Activated T-cell treated with anti-CD3 and anti-CD28 coated beads, Interleukin-2, amount 50 U/mL, for 24 hours (primary cell): ENCODE results near the gene STARD3NL.
"Not testable (repeated sequence)": the region's sequence is repeated elsewhere in the genome, so short reads cannot be mapped to it uniquely, and the experiment has no call there.

ENCODE experiments used
- DNase-seq: peaks from one replicate; pipeline ENCODE4 v3.0.0-alpha.2; 2020
- H3K27ac Mint-ChIP-seq: 2 replicates; pipeline ENCODE4 v1.8.0; 2020; ENCODE audit warnings: mild to moderate bottlenecking, mixed read lengths
- H3K27me3 Mint-ChIP-seq: 2 replicates; pipeline ENCODE4 v1.8.0; 2020; ENCODE audit warnings: mixed read lengths
- H3K36me3 Mint-ChIP-seq: 2 replicates; pipeline ENCODE4 v1.8.0; 2020; ENCODE audit warnings: low read depth, mixed read lengths
- H3K4me1 Mint-ChIP-seq: 2 replicates; pipeline ENCODE4 v1.8.0; 2020; ENCODE audit warnings: low read depth, mixed read lengths
- H3K4me3 Mint-ChIP-seq: 2 replicates; pipeline ENCODE4 v1.8.0; 2020; ENCODE audit warnings: mild to moderate bottlenecking, moderate library complexity, mixed read lengths
- H3K9me3 Mint-ChIP-seq: 2 replicates; pipeline ENCODE4 v1.8.0; 2020; ENCODE audit warnings: mixed read lengths

Gene STARD3NL

DNA sequence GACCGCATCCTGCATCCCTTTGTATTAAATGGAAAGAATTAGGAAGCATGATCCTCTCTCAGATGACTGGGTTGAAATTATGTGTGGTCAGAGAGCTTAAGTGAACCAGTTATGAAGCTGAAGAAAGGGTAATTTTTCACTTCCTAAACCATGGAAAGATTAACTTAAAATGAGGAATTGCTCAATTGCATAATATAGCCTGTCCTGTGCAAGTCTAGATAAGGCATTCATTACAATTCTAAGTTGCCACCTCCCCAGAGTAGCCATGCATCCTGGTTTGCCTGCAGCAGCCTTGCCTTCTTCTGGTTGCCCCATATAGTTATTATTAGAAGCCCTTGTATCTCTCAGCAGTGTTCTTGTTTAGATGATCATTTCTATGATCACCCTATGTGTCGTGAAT is 45.3 kb downstream of the STARD3NL start:
- Mint-ChIP-seq H3K27me3 (no peaks in the 10 kb centered on the region), H3K27ac (no peak overlapping the region), H3K36me3 (peaks cover 61% of the 10 kb centered on the region), H3K4me1 (peaks cover 32% of the 10 kb centered on the region), H3K4me3 (no peak overlapping the region), H3K9me3 (no peaks in the 10 kb centered on the region)
- no peak for DNase-seq

- Mint-ChIP-seq H3K4me1 (peaks cover 36% of the 10 kb centered on the region), H3K4me3 (no peak overlapping the region), H3K36me3 (peaks cover 65% of the 10 kb centered on the region), H3K27ac (peak overlapping the region; percentile 29), H3K9me3 (no peaks in the 10 kb centered on the region), H3K27me3 (no peaks in the 10 kb centered on the region)
- no peak for DNase-seq
Measured at GRCh38 chr7:38224392-38224791, 46.3 kb downstream of the STARD3NL start.

GRCh38 chr7:38229386-38229785 is 51.3 kb downstream of the STARD3NL start:
- no peak overlapping the region for H3K4me3 Mint-ChIP-seq
- peaks cover 55% of the 10 kb centered on the region for H3K4me1 Mint-ChIP-seq
- no peak overlapping the region for H3K27ac Mint-ChIP-seq
- DNase-seq: no peak
- H3K36me3 Mint-ChIP-seq: peaks cover 50% of the 10 kb centered on the region
- H3K27me3 Mint-ChIP-seq: no peaks in the 10 kb centered on the region
- no peaks in the 10 kb centered on the region for H3K9me3 Mint-ChIP-seq

- Mint-ChIP-seq H3K4me1 (peaks cover 59% of the 10 kb centered on the region), H3K36me3 (peaks cover 47% of the 10 kb centered on the region), H3K27ac (no peak overlapping the region), H3K27me3 (no peaks in the 10 kb centered on the region), H3K4me3 (no peak overlapping the region), H3K9me3 (no peaks in the 10 kb centered on the region)
- DNase-seq: no peak
Measured at GRCh38 chr7:38229884-38230642, 52.0 kb downstream of the STARD3NL start.

DNA sequence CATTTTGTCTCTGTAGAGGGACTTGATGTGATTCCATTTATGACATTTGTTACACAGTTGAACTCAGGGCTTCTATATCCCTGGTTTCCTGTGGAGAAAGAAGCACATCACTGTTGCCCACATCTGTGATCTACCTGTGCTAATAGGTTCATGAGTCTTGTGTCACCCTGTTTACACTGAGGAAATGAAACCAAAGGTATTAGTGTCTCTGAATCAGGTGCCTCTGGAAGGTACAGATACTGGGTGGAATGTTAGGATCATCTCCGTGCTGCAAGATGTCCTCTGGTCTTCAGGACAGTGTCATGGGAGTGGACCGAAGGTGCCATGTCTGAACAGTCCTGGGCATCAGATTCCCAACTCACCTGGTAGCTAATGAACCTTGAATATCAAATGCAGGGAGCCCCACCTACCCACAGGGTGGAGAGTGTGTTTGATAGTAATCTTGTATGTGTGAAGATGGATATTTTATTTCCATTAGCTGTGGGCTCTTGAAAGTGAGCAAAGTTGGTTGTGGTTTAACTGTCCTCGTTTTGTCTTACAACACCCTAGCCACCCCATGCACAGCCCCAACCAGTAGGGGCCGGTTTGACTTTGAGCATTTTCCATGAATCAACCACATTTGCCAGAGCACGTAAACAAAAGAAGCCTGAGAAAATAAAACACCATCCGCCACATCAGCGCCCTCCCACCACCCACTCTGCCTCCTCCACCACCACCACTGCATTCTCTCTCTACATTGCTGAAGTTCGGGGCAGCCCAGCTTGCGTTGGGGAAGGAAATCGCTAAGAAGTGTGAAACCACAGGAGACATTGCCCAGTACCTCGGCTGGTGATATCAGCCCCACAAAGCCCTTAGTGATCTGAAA is 54.7 kb downstream of the STARD3NL start:
- H3K27ac Mint-ChIP-seq: peak overlapping the region; percentile 91
- H3K4me1 Mint-ChIP-seq: peaks cover 82% of the 10 kb centered on the region
- peak; percentile 79 for DNase-seq
- H3K4me3 Mint-ChIP-seq: peak overlapping the region; percentile 56
- peaks cover 34% of the 10 kb centered on the region for H3K36me3 Mint-ChIP-seq
- H3K9me3 Mint-ChIP-seq: no peaks in the 10 kb centered on the region
- no peaks in the 10 kb centered on the region for H3K27me3 Mint-ChIP-seq

GRCh38 chr7:38234759-38235158 is 56.7 kb downstream of the STARD3NL start:
- DNase-seq, H3K27me3 Mint-ChIP-seq: not testable (repeated sequence)

DNA sequence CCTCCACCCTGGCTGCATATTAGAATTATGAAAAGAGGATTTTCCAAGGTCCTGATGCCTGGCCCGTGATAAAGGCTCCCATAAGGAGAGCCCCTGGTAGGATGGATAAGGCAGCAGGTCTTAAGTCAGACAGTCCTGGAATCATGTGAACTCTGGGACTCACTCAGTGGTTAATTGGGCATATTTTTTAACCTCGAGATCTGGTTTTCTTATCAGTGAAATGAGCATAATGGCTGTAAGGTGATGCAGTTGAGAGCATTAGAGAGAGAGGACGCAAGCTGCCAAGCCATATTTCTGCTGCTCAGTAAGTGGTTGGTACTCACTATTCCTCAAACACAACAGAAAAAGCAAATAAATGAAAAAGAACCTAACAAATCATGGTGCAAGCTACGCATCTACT is 57.6 kb downstream of the STARD3NL start:
- H3K4me3 Mint-ChIP-seq: no peak overlapping the region
- peaks cover 11% of the 10 kb centered on the region for H3K36me3 Mint-ChIP-seq
- no peaks in the 10 kb centered on the region for H3K27me3 Mint-ChIP-seq
- H3K9me3 Mint-ChIP-seq: no peaks in the 10 kb centered on the region
- peaks cover 65% of the 10 kb centered on the region for H3K4me1 Mint-ChIP-seq
- no peak for DNase-seq
- H3K27ac Mint-ChIP-seq: peak overlapping the region; percentile 18

More at GRCh38 chr7:38234759-38235158, 56.7 kb downstream of the STARD3NL start:
- peaks cover 17% of the 10 kb centered on the region for H3K36me3 Mint-ChIP-seq
- H3K9me3 Mint-ChIP-seq, H3K4me3 Mint-ChIP-seq: not testable (repeated sequence)
- H3K27ac Mint-ChIP-seq: peak overlapping the region; percentile 63
- H3K4me1 Mint-ChIP-seq: peaks cover 70% of the 10 kb centered on the region

DNA sequence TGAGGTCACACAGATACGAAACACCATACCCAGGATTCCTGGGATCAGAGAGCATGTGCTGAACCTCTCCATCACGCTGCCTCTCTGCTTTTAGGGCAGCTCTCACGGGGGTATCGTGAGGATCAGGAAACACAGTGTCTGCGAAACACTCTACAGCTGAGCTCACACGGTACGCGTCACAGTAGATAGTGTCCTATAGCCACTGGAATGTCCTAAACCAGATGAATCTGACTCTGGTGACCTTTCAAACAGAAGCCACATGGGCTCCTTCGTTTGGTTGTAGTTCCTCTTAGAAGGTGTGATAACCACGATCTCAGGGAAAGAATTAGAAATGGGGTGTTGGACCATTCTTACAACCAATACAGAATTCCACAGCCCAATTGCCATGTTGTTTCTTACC is 61.1 kb downstream of the STARD3NL start:
- H3K27me3 Mint-ChIP-seq, H3K9me3 Mint-ChIP-seq, H3K4me3 Mint-ChIP-seq, DNase-seq: not testable (repeated sequence)
- Mint-ChIP-seq H3K4me1 (peaks cover 34% of the 10 kb centered on the region), H3K36me3 (peaks cover 17% of the 10 kb centered on the region), H3K27ac (peak overlapping the region; percentile 1)

DNA sequence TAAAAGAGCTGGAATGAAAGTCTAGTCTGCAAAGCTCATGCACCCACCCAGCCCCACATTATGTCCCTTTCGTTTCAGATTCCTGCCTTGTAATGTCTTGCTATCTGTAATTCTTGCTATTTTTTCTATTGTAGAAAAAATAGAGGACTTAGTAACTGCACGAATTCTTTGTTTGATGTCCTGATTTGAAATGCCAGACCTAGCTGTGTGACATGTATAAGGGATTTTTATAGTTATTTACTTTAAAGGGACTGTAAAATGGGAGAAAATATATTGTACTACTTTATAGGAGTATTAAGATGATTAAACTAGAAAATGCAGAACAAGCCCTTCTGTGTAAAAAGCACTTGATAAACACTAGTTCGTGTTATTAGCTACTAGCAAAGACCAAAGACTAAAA is 63.0 kb downstream of the STARD3NL start:
- Mint-ChIP-seq H3K27ac (peak overlapping the region; percentile 31), H3K27me3 (no peaks in the 10 kb centered on the region), H3K4me3 (no peak overlapping the region), H3K4me1 (peaks cover 25% of the 10 kb centered on the region), H3K36me3 (peaks cover 20% of the 10 kb centered on the region), H3K9me3 (no peaks in the 10 kb centered on the region)
- DNase-seq: no peak

DNA sequence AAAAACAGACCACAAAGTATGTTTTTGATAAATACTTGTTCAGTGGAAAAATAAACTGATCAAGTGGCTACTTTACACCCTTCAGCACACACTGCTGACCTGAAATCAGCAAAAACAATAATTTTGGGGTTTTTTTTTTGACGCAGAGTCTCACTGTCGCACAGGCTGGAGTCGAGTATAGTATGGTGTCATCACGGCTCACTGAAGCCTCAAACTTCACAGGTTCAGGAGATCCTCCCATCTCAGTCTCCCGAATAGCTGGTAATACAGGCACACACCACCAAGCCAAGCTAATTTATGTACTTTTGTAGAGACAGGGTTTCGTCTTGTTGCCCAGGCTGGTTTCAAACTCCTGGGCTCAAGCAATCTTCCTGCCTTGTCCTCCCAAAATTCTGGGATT is 64.8 kb downstream of the STARD3NL start:
- H3K27me3 Mint-ChIP-seq: no peaks in the 10 kb centered on the region
- peak overlapping the region; percentile 66 for H3K27ac Mint-ChIP-seq
- peaks cover 11% of the 10 kb centered on the region for H3K4me1 Mint-ChIP-seq
- H3K9me3 Mint-ChIP-seq: no peaks in the 10 kb centered on the region
- DNase-seq: no peak
- H3K4me3 Mint-ChIP-seq: peak overlapping the region; percentile 16
- H3K36me3 Mint-ChIP-seq: peaks cover 18% of the 10 kb centered on the region

DNA sequence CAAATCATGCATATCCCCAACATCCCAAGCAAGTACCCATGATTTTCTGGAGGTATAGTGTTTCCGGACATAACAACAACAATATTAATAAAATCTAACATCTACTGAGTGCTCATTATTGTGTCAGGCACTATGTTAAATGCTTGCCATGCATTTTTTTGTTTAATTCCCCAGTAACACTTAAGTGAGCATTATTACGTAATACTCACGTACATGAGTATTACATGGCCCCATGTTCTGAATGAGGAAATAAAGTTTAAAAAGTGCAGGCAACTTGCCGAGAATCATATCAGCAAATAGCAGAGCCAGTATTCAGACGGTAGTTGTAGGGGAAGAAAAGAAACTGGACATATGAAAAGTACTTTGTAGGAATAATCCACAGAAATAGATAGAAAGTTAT is 65.3 kb downstream of the STARD3NL start:
- Mint-ChIP-seq H3K36me3 (peaks cover 18% of the 10 kb centered on the region), H3K4me1 (peaks cover 16% of the 10 kb centered on the region), H3K4me3 (peak overlapping the region; percentile 16), H3K27ac (peak overlapping the region; percentile 66)
- H3K27me3 Mint-ChIP-seq, H3K9me3 Mint-ChIP-seq, DNase-seq: not testable (repeated sequence)

- H3K36me3 Mint-ChIP-seq: peaks cover 20% of the 10 kb centered on the region
- no peak for DNase-seq
- peak overlapping the region; percentile 18 for H3K4me3 Mint-ChIP-seq
- H3K9me3 Mint-ChIP-seq: no peaks in the 10 kb centered on the region
- H3K4me1 Mint-ChIP-seq: peaks cover 20% of the 10 kb centered on the region
- no peaks in the 10 kb centered on the region for H3K27me3 Mint-ChIP-seq
- H3K27ac Mint-ChIP-seq: peak overlapping the region; percentile 50
Measured at GRCh38 chr7:38244516-38244915, 66.5 kb downstream of the STARD3NL start.

DNA sequence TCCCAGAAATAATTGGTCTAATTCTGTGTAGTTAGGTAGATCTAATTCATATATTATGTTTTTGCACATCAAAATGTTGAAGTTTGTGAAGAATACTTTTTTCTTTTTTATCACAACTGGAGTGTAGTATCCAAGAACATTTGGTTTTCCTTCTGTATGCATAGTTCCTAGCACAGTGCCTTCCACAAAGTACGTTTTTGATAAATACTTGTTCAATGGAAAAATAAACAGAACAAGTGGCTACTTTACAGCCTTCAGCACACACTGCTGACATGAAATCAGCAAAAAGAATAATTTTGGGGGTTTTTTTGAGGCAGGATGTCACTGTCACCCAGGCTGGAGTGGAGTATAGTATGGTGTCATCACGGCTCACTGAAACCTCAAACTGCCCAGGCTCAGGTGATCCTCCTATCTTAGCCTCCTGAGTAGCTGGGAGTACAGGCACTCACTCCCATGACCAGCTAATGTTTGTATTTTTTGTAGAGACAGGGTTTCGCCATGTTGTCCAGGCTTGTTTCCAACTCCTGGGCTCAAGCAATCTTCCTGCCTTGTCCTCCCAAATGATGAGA is 67.4 kb downstream of the STARD3NL start:
- Mint-ChIP-seq H3K36me3 (peaks cover 18% of the 10 kb centered on the region), H3K9me3 (no peaks in the 10 kb centered on the region), H3K4me3 (no peak overlapping the region), H3K27ac (peak overlapping the region; percentile 71), H3K27me3 (no peaks in the 10 kb centered on the region), H3K4me1 (peaks cover 20% of the 10 kb centered on the region)
- DNase-seq: no peak

DNA sequence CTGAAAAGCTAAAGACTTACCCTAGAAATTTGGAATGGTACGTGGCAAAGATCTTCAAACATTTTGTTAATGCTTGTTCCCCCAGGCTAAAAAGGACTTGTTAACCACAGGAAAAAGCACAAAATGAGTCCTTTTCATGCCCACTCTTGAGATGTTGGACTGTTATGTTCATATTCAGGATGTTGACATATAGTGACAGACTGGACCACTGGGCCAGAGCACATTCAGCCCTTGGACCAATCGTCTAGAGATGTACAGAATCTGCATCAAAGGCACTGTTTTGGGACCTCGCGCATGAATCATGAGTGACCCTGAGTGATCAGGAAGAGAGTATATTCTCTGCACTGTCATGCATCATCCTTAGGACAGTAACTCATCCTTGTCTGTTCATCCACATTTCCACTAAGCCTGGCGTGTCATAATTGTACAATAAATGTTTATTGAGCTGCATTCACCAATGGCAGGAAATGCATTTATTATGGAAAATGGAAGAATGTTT is 70.1 kb downstream of the STARD3NL start:
- peaks cover 22% of the 10 kb centered on the region for H3K4me1 Mint-ChIP-seq
- no peaks in the 10 kb centered on the region for H3K9me3 Mint-ChIP-seq
- peaks cover 7% of the 10 kb centered on the region for H3K36me3 Mint-ChIP-seq
- H3K27ac Mint-ChIP-seq: peak overlapping the region; percentile 66
- no peak for DNase-seq
- no peaks in the 10 kb centered on the region for H3K27me3 Mint-ChIP-seq
- H3K4me3 Mint-ChIP-seq: peak overlapping the region; percentile 26
